ENCODE data around the gene EXOC6.
"Not testable (repeated sequence)": the region's sequence is repeated elsewhere in the genome, so short reads cannot be mapped to it uniquely, and the experiment has no call there.

Gene EXOC6

GRCh38 chr10:93083743-93084539, 235.6 kb downstream of the EXOC6 start:
- no peak for DNase-seq

- no peak for DNase-seq
Measured at GRCh38 chr10:93085272-93085859, 237.0 kb downstream of the EXOC6 start.

- DNase-seq: no peak
Measured at GRCh38 chr10:93086289-93086688, 238.0 kb downstream of the EXOC6 start.

GRCh38 chr10:93087846-93088245, 239.5 kb downstream of the EXOC6 start:
- DNase-seq: no peak

GRCh38 chr10:93088466-93088865, 240.1 kb downstream of the EXOC6 start:
- DNase-seq: no peak

GRCh38 chr10:93090619-93091018, 242.3 kb downstream of the EXOC6 start:
- no peak for DNase-seq

- no peak for DNase-seq
Measured at GRCh38 chr10:93091960-93092359, 243.6 kb downstream of the EXOC6 start.

GRCh38 chr10:93095225-93095624, 246.9 kb downstream of the EXOC6 start:
- no peak for DNase-seq

- no peak for DNase-seq
Measured at GRCh38 chr10:93096901-93097300, 248.6 kb downstream of the EXOC6 start.

- no peak for DNase-seq
Measured at GRCh38 chr10:93097386-93097785, 249.1 kb downstream of the EXOC6 start.

GRCh38 chr10:93098816-93099215, 250.5 kb downstream of the EXOC6 start:
- DNase-seq: no peak

GRCh38 chr10:93099670-93100069, 251.3 kb downstream of the EXOC6 start:
- no peak for DNase-seq

GRCh38 chr10:93101148-93101547, 252.8 kb downstream of the EXOC6 start:
- DNase-seq: not testable (repeated sequence)

- no peak for DNase-seq
Measured at GRCh38 chr10:93103953-93104352, 255.6 kb downstream of the EXOC6 start.

GRCh38 chr10:93106631-93107072, 258.3 kb downstream of the EXOC6 start:
- DNase-seq: no peak

Data from activated CD4-positive, alpha-beta T cell treated with anti-CD3 and anti-CD28 coated beads, Interleukin-2, Interleukin-6, amounts not matched to agents 100 ng/mL and 50 ng/mL, durations not matched to agents 16 hours and 8 hours (primary cell).